ENCODE results near the gene ERO1B.

Gene ERO1B

GRCh38 chr1:236247286-236247685, 34.5 kb downstream of the ERO1B start:
- Histone ChIP-seq H3K4me3 (ENCODE audit: low read depth in 1 of 2, low read length in 2 of 2) (no peak overlapping the region), H3K4me1 (ENCODE audit: control insufficient read depth in 1 of 2, insufficient read depth in 2 of 2, low read length in 2 of 2) (no peaks in the 10 kb centered on the region), H3K27ac (ENCODE audit: low read length) (no peak overlapping the region), H3K36me3 (ENCODE audit: control insufficient read depth in 1 of 2, insufficient read depth in 2 of 2, low read length in 2 of 2) (peaks cover 0 to 4% of the 10 kb centered on the region in 2 donors), H3K27me3 (ENCODE audit: low read depth, low read length) (no peaks in the 10 kb centered on the region), H3K9me3 (ENCODE audit: control insufficient read depth in 1 of 2, low read length in 2 of 2) (no peaks in the 10 kb centered on the region)

DNA sequence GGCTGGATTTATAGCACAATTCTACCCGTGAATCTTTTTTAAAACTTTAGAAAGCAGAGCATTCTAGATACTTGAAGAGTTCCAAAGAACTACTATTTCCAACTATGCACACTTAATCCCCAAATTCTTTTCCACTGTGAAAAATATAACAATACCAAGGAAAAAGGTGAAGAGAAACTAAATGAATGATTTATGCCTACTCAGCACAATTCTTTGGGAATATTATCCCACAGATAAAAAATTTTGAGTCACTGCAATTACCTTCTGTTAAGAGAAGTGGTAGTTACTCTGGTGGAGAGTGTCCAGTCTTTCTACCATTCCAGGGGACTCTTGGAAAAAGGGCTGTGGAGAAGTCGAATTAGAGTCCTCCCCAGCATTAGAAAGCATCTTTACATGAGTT, 39.2 kb downstream of the ERO1B start:
- H3K36me3 ChIP-seq (ENCODE audit: control insufficient read depth in 1 of 2, insufficient read depth in 2 of 2, low read length in 2 of 2) = no peaks in the 10 kb centered on the region
- no peaks in the 10 kb centered on the region for H3K9me3 ChIP-seq (ENCODE audit: control insufficient read depth in 1 of 2, low read length in 2 of 2)
- H3K27ac ChIP-seq (ENCODE audit: low read length) = no peak overlapping the region
- H3K4me3 ChIP-seq (ENCODE audit: low read depth in 1 of 2, low read length in 2 of 2) = no peak overlapping the region
- H3K4me1 ChIP-seq (ENCODE audit: control insufficient read depth in 1 of 2, insufficient read depth in 2 of 2, low read length in 2 of 2) = no peaks in the 10 kb centered on the region
- H3K27me3 ChIP-seq (ENCODE audit: low read depth, low read length) = no peaks in the 10 kb centered on the region

DNA sequence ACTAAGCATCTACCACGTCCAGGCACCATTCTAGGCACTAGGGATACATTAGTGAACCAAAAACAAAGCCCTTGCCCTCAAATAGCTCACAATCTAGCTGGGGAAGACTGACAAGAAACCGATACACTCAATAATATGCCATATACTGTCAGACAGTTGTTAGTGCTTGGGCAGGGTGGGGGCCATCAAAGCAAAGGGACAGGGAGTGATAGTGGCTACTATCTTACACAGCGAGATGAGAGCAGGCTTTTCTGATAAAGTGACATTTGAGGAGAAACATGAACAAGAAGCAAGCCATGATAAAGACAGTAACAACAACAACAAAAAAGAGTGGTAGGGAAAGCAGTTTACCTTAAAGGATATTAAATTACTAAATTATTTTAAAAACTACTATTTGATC, 41.1 kb downstream of the ERO1B start:
- H3K27ac ChIP-seq (ENCODE audit: low read length) = no peak overlapping the region
- no peaks in the 10 kb centered on the region for H3K36me3 ChIP-seq (ENCODE audit: control insufficient read depth in 1 of 2, insufficient read depth in 2 of 2, low read length in 2 of 2)
- no peak overlapping the region for H3K4me3 ChIP-seq (ENCODE audit: low read depth in 1 of 2, low read length in 2 of 2)
- no peaks in the 10 kb centered on the region for H3K4me1 ChIP-seq (ENCODE audit: control insufficient read depth in 1 of 2, insufficient read depth in 2 of 2, low read length in 2 of 2)
- H3K9me3 ChIP-seq (ENCODE audit: control insufficient read depth in 1 of 2, low read length in 2 of 2) = no peaks in the 10 kb centered on the region
- no peaks in the 10 kb centered on the region for H3K27me3 ChIP-seq (ENCODE audit: low read depth, low read length)

DNA sequence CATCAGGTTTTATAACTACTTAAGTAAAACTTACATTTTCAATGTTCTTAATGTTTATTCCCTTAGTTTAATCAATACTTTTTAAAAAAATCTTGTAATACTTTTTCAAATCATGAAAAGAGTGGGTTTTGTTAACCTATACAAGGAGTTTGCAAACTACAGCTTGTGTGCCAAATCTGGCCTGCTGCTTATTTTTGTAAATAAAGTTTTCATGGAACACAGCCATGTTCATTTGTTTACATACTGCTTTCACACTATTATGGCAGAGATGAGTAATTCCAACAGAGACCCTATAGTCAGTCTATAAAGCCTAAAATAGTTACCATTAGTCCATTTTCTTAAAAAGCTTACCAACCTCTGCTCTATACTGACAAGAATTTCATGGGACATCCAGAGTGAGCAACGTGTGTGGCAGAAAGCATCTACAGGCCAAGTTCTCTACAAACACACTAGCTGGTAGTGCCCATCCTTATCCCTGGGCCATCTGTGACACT, 42.6 kb downstream of the ERO1B start:
- H3K36me3 ChIP-seq (ENCODE audit: control insufficient read depth in 1 of 2, insufficient read depth in 2 of 2, low read length in 2 of 2) = no peaks in the 10 kb centered on the region
- no peaks in the 10 kb centered on the region for H3K9me3 ChIP-seq (ENCODE audit: control insufficient read depth in 1 of 2, low read length in 2 of 2)
- H3K4me1 ChIP-seq (ENCODE audit: control insufficient read depth in 1 of 2, insufficient read depth in 2 of 2, low read length in 2 of 2) = no peaks in the 10 kb centered on the region

GRCh38 chr1:236235116-236235515, 46.6 kb downstream of the ERO1B start:
- Histone ChIP-seq H3K36me3 (ENCODE audit: control insufficient read depth in 1 of 2, insufficient read depth in 2 of 2, low read length in 2 of 2) (no peaks in the 10 kb centered on the region), H3K4me1 (ENCODE audit: control insufficient read depth in 1 of 2, insufficient read depth in 2 of 2, low read length in 2 of 2) (no peaks in the 10 kb centered on the region), H3K9me3 (ENCODE audit: control insufficient read depth in 1 of 2, low read length in 2 of 2) (no peaks in the 10 kb centered on the region), H3K27me3 (ENCODE audit: low read depth, low read length) (no peaks in the 10 kb centered on the region), H3K27ac (ENCODE audit: low read length) (no peak overlapping the region), H3K4me3 (ENCODE audit: low read depth in 1 of 2, low read length in 2 of 2) (no peak overlapping the region)

More for the DNA sequence above, 42.6 kb downstream of the ERO1B start:
- Histone ChIP-seq H3K27me3 (ENCODE audit: low read depth, low read length) (no peaks in the 10 kb centered on the region), H3K27ac (ENCODE audit: low read length) (no peak overlapping the region), H3K4me3 (ENCODE audit: low read depth in 1 of 2, low read length in 2 of 2) (no peak overlapping the region)

DNA sequence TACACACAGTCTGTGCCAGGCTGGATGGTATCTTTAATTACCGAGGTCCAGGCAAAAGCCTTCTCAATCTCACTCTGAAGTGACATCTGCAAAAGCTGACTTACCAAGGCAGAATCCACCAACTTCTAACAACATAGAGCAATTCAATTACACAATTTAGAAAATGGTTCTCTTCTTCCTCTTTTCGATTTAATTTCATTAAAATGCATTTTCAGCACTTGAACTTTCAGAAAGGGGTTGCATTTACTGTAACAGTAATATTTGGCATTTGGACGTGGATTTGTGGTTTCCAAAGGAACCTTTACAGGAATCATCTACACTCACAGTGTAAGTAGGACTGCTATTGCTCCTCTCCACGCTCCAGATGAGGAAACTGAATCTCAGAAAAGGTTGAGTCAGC, 53.3 kb downstream of the ERO1B start:
- no peaks in the 10 kb centered on the region for H3K27me3 ChIP-seq (ENCODE audit: low read depth, low read length)
- peaks cover 6 to 10% of the 10 kb centered on the region in 2 donors for H3K36me3 ChIP-seq (ENCODE audit: control insufficient read depth in 1 of 2, insufficient read depth in 2 of 2, low read length in 2 of 2)
- no peaks in the 10 kb centered on the region for H3K9me3 ChIP-seq (ENCODE audit: control insufficient read depth in 1 of 2, low read length in 2 of 2)
- H3K4me3 ChIP-seq (ENCODE audit: low read depth in 1 of 2, low read length in 2 of 2) = no peak overlapping the region
- H3K27ac ChIP-seq (ENCODE audit: low read length) = no peak overlapping the region
- no peaks in the 10 kb centered on the region for H3K4me1 ChIP-seq (ENCODE audit: control insufficient read depth in 1 of 2, insufficient read depth in 2 of 2, low read length in 2 of 2)

DNA sequence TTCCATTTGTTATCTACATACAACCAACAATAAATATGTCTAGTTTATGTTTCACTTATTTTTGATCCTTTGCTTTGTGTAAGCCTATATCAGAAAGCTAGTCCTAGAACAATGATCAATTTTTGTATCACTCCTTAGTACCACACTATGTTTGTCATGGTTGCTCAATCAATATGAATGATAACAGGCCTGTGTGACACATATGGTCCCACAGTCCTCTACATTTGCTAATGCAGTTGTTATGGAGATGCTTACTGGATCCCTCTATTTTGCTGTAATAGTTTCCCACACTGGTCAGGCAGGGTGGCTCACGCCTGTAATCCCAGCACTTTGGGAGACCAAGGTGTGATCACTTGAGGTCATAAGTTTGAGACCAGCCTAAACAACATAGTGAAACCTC, 59.1 kb downstream of the ERO1B start:
- Histone ChIP-seq H3K27ac (ENCODE audit: low read length) (no peak overlapping the region), H3K4me1 (ENCODE audit: control insufficient read depth in 1 of 2, insufficient read depth in 2 of 2, low read length in 2 of 2) (no peaks in the 10 kb centered on the region), H3K27me3 (ENCODE audit: low read depth, low read length) (no peaks in the 10 kb centered on the region), H3K4me3 (ENCODE audit: low read depth in 1 of 2, low read length in 2 of 2) (no peak overlapping the region), H3K9me3 (ENCODE audit: control insufficient read depth in 1 of 2, low read length in 2 of 2) (no peaks in the 10 kb centered on the region), H3K36me3 (ENCODE audit: control insufficient read depth in 1 of 2, insufficient read depth in 2 of 2, low read length in 2 of 2) (peaks cover 6 to 14% of the 10 kb centered on the region in 2 donors)

GRCh38 chr1:236220473-236220872, 61.3 kb downstream of the ERO1B start:
- no peak overlapping the region for H3K27ac ChIP-seq (ENCODE audit: low read length)
- H3K36me3 ChIP-seq (ENCODE audit: control insufficient read depth in 1 of 2, insufficient read depth in 2 of 2, low read length in 2 of 2) = peaks cover 9 to 16% of the 10 kb centered on the region in 2 donors

GRCh38 chr1:236214761-236215160, 67.0 kb downstream of the ERO1B start:
- no peak overlapping the region for H3K27ac ChIP-seq (ENCODE audit: low read length)
- H3K4me1 ChIP-seq (ENCODE audit: control insufficient read depth in 1 of 2, insufficient read depth in 2 of 2, low read length in 2 of 2) = no peaks in the 10 kb centered on the region
- H3K4me3 ChIP-seq (ENCODE audit: low read depth in 1 of 2, low read length in 2 of 2) = no peak overlapping the region
- no peaks in the 10 kb centered on the region for H3K9me3 ChIP-seq (ENCODE audit: control insufficient read depth in 1 of 2, low read length in 2 of 2)
- H3K36me3 ChIP-seq (ENCODE audit: control insufficient read depth in 1 of 2, insufficient read depth in 2 of 2, low read length in 2 of 2) = peaks cover 3 to 12% of the 10 kb centered on the region in 2 donors
- no peaks in the 10 kb centered on the region for H3K27me3 ChIP-seq (ENCODE audit: low read depth, low read length)

More at GRCh38 chr1:236220473-236220872, 61.3 kb downstream of the ERO1B start:
- H3K4me1 ChIP-seq (ENCODE audit: control insufficient read depth in 1 of 2, insufficient read depth in 2 of 2, low read length in 2 of 2) = no peaks in the 10 kb centered on the region
- H3K27me3 ChIP-seq (ENCODE audit: low read depth, low read length) = no peaks in the 10 kb centered on the region
- no peaks in the 10 kb centered on the region for H3K9me3 ChIP-seq (ENCODE audit: control insufficient read depth in 1 of 2, low read length in 2 of 2)
- H3K4me3 ChIP-seq (ENCODE audit: low read depth in 1 of 2, low read length in 2 of 2) = no peak overlapping the region

GRCh38 chr1:236213534-236213933, 68.2 kb downstream of the ERO1B start:
- no peaks in the 10 kb centered on the region for H3K27me3 ChIP-seq (ENCODE audit: low read depth, low read length)
- H3K9me3 ChIP-seq (ENCODE audit: control insufficient read depth in 1 of 2, low read length in 2 of 2) = no peaks in the 10 kb centered on the region
- H3K4me3 ChIP-seq (ENCODE audit: low read depth in 1 of 2, low read length in 2 of 2) = no peak overlapping the region
- H3K4me1 ChIP-seq (ENCODE audit: control insufficient read depth in 1 of 2, insufficient read depth in 2 of 2, low read length in 2 of 2) = no peaks in the 10 kb centered on the region
- peaks cover 3 to 12% of the 10 kb centered on the region in 2 donors for H3K36me3 ChIP-seq (ENCODE audit: control insufficient read depth in 1 of 2, insufficient read depth in 2 of 2, low read length in 2 of 2)
- no peak overlapping the region for H3K27ac ChIP-seq (ENCODE audit: low read length)

DNA sequence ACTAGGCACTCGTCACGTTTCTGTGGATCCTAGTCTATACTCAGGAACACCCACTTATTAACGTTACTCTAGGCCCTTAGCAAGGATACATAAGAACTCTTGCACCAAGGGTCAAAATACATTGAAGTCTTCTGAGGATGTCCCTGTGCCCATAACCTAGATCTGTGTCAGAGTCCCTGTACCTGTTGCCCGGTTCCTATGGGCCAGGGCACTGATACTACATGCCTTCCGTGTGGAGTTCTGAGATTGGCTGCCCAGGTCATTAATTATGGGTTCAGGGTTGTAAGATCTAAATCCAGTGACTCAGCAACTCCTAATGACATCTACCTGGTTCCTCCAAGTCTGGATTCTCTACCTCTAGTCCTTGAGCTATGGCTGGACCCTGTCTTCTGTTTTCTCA, 69.9 kb downstream of the ERO1B start:
- Histone ChIP-seq H3K27me3 (ENCODE audit: low read depth, low read length) (no peaks in the 10 kb centered on the region), H3K27ac (ENCODE audit: low read length) (no peak overlapping the region), H3K4me1 (ENCODE audit: control insufficient read depth in 1 of 2, insufficient read depth in 2 of 2, low read length in 2 of 2) (no peaks in the 10 kb centered on the region), H3K36me3 (ENCODE audit: control insufficient read depth in 1 of 2, insufficient read depth in 2 of 2, low read length in 2 of 2) (peaks cover 3 to 15% of the 10 kb centered on the region in 2 donors), H3K9me3 (ENCODE audit: control insufficient read depth in 1 of 2, low read length in 2 of 2) (no peaks in the 10 kb centered on the region), H3K4me3 (ENCODE audit: low read depth in 1 of 2, low read length in 2 of 2) (no peak overlapping the region)

GRCh38 chr1:236209713-236210112, 72.0 kb downstream of the ERO1B start:
- H3K27ac ChIP-seq (ENCODE audit: low read length) = no peak overlapping the region
- H3K36me3 ChIP-seq (ENCODE audit: control insufficient read depth in 1 of 2, insufficient read depth in 2 of 2, low read length in 2 of 2) = peaks cover 5 to 18% of the 10 kb centered on the region in 2 donors
- no peaks in the 10 kb centered on the region for H3K9me3 ChIP-seq (ENCODE audit: control insufficient read depth in 1 of 2, low read length in 2 of 2)
- H3K4me1 ChIP-seq (ENCODE audit: control insufficient read depth in 1 of 2, insufficient read depth in 2 of 2, low read length in 2 of 2) = no peaks in the 10 kb centered on the region
- H3K27me3 ChIP-seq (ENCODE audit: low read depth, low read length) = no peaks in the 10 kb centered on the region
- no peak overlapping the region for H3K4me3 ChIP-seq (ENCODE audit: low read depth in 1 of 2, low read length in 2 of 2)
